Muscle of leg (tissue), 11 donors: ENCODE measurements around the gene CENPP. TPM values are rescaled to one million over a fixed set of nuclear protein-coding genes. Genes with fewer than 3 reads are reported as not detected.

ENCODE experiments used
- DNase-seq: peaks from one replicate; pipeline ENCODE4 v3.0.0; 2013
- H3K27ac ChIP-seq: one replicate; pipeline ENCODE4 v1.5.1; 2013; ENCODE audit warnings: mild to moderate bottlenecking, low read length, control low read depth
- H3K27me3 ChIP-seq: one replicate; pipeline ENCODE4 v1.6.1; 2013; ENCODE audit warnings: low read length; ENCODE audit not compliant: control insufficient read depth, insufficient read depth
- H3K36me3 ChIP-seq: one replicate; pipeline ENCODE4 v1.6.1; 2013; ENCODE audit warnings: low read length; ENCODE audit not compliant: control insufficient read depth, insufficient read depth
- H3K4me1 ChIP-seq: one replicate; pipeline ENCODE4 v1.6.1; 2013; ENCODE audit warnings: low read length; ENCODE audit not compliant: control insufficient read depth, insufficient read depth
- H3K4me3 ChIP-seq: one replicate; pipeline ENCODE4 v1.5.1; 2013; ENCODE audit warnings: low read length, control low read depth
- H3K9me3 ChIP-seq: replicated peaks from 2 replicates; pipeline ENCODE4 v1.6.1; 2013; ENCODE audit warnings: low read depth, low read length; ENCODE audit not compliant: control insufficient read depth
- WGBS: methylation state at CpG from one replicate; pipeline ENCODE4 v1.1.5; 2013; ENCODE audit warnings: missing lambda C conversion rate; ENCODE audit not compliant: insufficient coverage; 5-methylcytosine and 5-hydroxymethylcytosine counted together
- polyA plus RNA-seq, 8 donors: library from polyadenylated mRNA; unstranded; fragments of 120-200 nt; gene quantifications; one replicate each; pipeline versions ENCODE4 v1.2.1 to v1.2.3, GENCODE V29; 2013; ENCODE audit warnings: inconsistent platforms in 1 of 8, low replicate concordance in 1 of 8; ENCODE audit not compliant: insufficient read length in 8 of 8, insufficient read depth in 1 of 8
- total RNA-seq: library from RNA; stranded (reverse); fragments of 120-200 nt; gene quantifications from one replicate; pipeline ENCODE4 v1.2.4, GENCODE V29; 2013

CENPP gene
- total and polyA plus RNA-seq, 9 donors = 3.6 to 6.4 (median 5.5) TPM

GRCh38 chr9:92373167-92373566, 47.4 kb downstream of the CENPP start:
- WGBS = 100% methylated on average over 1 of the region's 2 CpGs
- DNase-seq = no peak
- H3K4me3 ChIP-seq = no peak overlapping the region
- H3K36me3 ChIP-seq = no peaks in the 10 kb centered on the region
- H3K27ac ChIP-seq = no peak overlapping the region
- H3K4me1 ChIP-seq = no peaks in the 10 kb centered on the region
- peaks cover 6% of the 10 kb centered on the region for H3K9me3 ChIP-seq
- no peaks in the 10 kb centered on the region for H3K27me3 ChIP-seq

GRCh38 chr9:92377876-92378275, 52.1 kb downstream of the CENPP start:
- Histone ChIP-seq H3K27ac (no peak overlapping the region), H3K4me3 (no peak overlapping the region)

GRCh38 chr9:92378865-92379560, 53.3 kb downstream of the CENPP start:
- WGBS = no CpG with 5 or more reads among the region's 7 CpGs
- H3K4me1 ChIP-seq = no peaks in the 10 kb centered on the region
- no peaks in the 10 kb centered on the region for H3K27me3 ChIP-seq
- DNase-seq = no peak
- H3K4me3 ChIP-seq = no peak overlapping the region
- no peaks in the 10 kb centered on the region for H3K36me3 ChIP-seq
- H3K27ac ChIP-seq = no peak overlapping the region
- H3K9me3 ChIP-seq = no peaks in the 10 kb centered on the region

More at GRCh38 chr9:92377876-92378275, 52.1 kb downstream of the CENPP start:
- Histone ChIP-seq H3K36me3 (no peaks in the 10 kb centered on the region), H3K4me1 (no peaks in the 10 kb centered on the region), H3K9me3 (peaks cover 6% of the 10 kb centered on the region), H3K27me3 (no peaks in the 10 kb centered on the region)
- WGBS = no CpG with 5 or more reads among the region's 2 CpGs
- no peak for DNase-seq

GRCh38 chr9:92380603-92381002, 54.9 kb downstream of the CENPP start:
- H3K27me3 ChIP-seq = no peaks in the 10 kb centered on the region
- DNase-seq = no peak
- H3K9me3 ChIP-seq = no peaks in the 10 kb centered on the region
- H3K4me3 ChIP-seq = no peak overlapping the region
- H3K4me1 ChIP-seq = peaks cover 2% of the 10 kb centered on the region
- no peaks in the 10 kb centered on the region for H3K36me3 ChIP-seq
- no peak overlapping the region for H3K27ac ChIP-seq
- no CpG with 5 or more reads among the region's 2 CpGs for WGBS

- Histone ChIP-seq H3K27ac (no peak overlapping the region), H3K4me1 (peaks cover 2% of the 10 kb centered on the region), H3K4me3 (no peak overlapping the region), H3K27me3 (no peaks in the 10 kb centered on the region), H3K9me3 (no peaks in the 10 kb centered on the region), H3K36me3 (peaks cover 2% of the 10 kb centered on the region)
- no CpG with 5 or more reads among the region's 2 CpGs for WGBS
- no peak for DNase-seq
Measured at GRCh38 chr9:92381775-92382174, 56.0 kb downstream of the CENPP start.

GRCh38 chr9:92384375-92384774, 58.6 kb downstream of the CENPP start:
- DNase-seq = no peak
- Histone ChIP-seq H3K36me3 (peaks cover 2% of the 10 kb centered on the region), H3K27ac (peak overlapping the region; percentile 23), H3K27me3 (no peaks in the 10 kb centered on the region), H3K4me1 (peaks cover 2% of the 10 kb centered on the region), H3K4me3 (no peak overlapping the region), H3K9me3 (no peaks in the 10 kb centered on the region)
- no CpG with 5 or more reads among the region's 1 CpG for WGBS

GRCh38 chr9:92385001-92385400, 59.2 kb downstream of the CENPP start:
- no peaks in the 10 kb centered on the region for H3K9me3 ChIP-seq
- no CpG with 5 or more reads among the region's 3 CpGs for WGBS
- H3K36me3 ChIP-seq = peaks cover 2% of the 10 kb centered on the region
- peaks cover 2% of the 10 kb centered on the region for H3K4me1 ChIP-seq
- no peaks in the 10 kb centered on the region for H3K27me3 ChIP-seq
- no peak overlapping the region for H3K4me3 ChIP-seq
- peak; percentile 90 for DNase-seq
- H3K27ac ChIP-seq = no peak overlapping the region

GRCh38 chr9:92385477-92385876, 59.7 kb downstream of the CENPP start:
- peak overlapping the region; percentile 59 for H3K27ac ChIP-seq
- 20% methylated on average over 4 of the region's 6 CpGs for WGBS
- no peaks in the 10 kb centered on the region for H3K9me3 ChIP-seq
- H3K36me3 ChIP-seq = peaks cover 2% of the 10 kb centered on the region
- no peaks in the 10 kb centered on the region for H3K27me3 ChIP-seq
- H3K4me1 ChIP-seq = peaks cover 2% of the 10 kb centered on the region
- peak; percentile 47 for DNase-seq
- no peak overlapping the region for H3K4me3 ChIP-seq

- Histone ChIP-seq H3K9me3 (no peaks in the 10 kb centered on the region), H3K36me3 (peaks cover 2% of the 10 kb centered on the region), H3K4me3 (no peak overlapping the region), H3K27ac (peak overlapping the region; percentile 59), H3K27me3 (no peaks in the 10 kb centered on the region), H3K4me1 (peaks cover 2% of the 10 kb centered on the region)
- DNase-seq = no peak
- 40% methylated on average over 2 of the region's 4 CpGs for WGBS
Measured at GRCh38 chr9:92385953-92386352, 60.2 kb downstream of the CENPP start.

- H3K4me1 ChIP-seq = no peaks in the 10 kb centered on the region
- H3K9me3 ChIP-seq = no peaks in the 10 kb centered on the region
- H3K27ac ChIP-seq = no peak overlapping the region
- no CpG with 5 or more reads among the region's 2 CpGs for WGBS
- no peak for DNase-seq
- H3K36me3 ChIP-seq = peaks cover 15% of the 10 kb centered on the region
- no peak overlapping the region for H3K4me3 ChIP-seq
- no peaks in the 10 kb centered on the region for H3K27me3 ChIP-seq
Measured at GRCh38 chr9:92392690-92393089, 66.9 kb downstream of the CENPP start.

- no CpG with 5 or more reads among the region's 1 CpG for WGBS
- no peaks in the 10 kb centered on the region for H3K27me3 ChIP-seq
- peak; percentile 75 for DNase-seq
Measured at GRCh38 chr9:92393686-92394085, 67.9 kb downstream of the CENPP start.

More at GRCh38 chr9:92393686-92394085, 67.9 kb downstream of the CENPP start:
- no peaks in the 10 kb centered on the region for H3K4me1 ChIP-seq
- H3K4me3 ChIP-seq = no peak overlapping the region
- no peak overlapping the region for H3K27ac ChIP-seq
- H3K9me3 ChIP-seq = peaks cover 2% of the 10 kb centered on the region
- H3K36me3 ChIP-seq = peaks cover 17% of the 10 kb centered on the region
